HG03565 (cell line): ENCODE data around the gene EMC10.
"Not testable (repeated sequence)": the region's sequence is repeated elsewhere in the genome, so short reads cannot be mapped to it uniquely, and the experiment has no call there.

Experiments used
- ATAC-seq: cut with Tn5 transposase; IDR thresholded peaks from one replicate; pipeline ENCODE4 v1.9.1; 2021; ENCODE audit warnings: mild to moderate bottlenecking, moderate library complexity; ENCODE audit not compliant: unreplicated experiment

EMC10 gene

DNA sequence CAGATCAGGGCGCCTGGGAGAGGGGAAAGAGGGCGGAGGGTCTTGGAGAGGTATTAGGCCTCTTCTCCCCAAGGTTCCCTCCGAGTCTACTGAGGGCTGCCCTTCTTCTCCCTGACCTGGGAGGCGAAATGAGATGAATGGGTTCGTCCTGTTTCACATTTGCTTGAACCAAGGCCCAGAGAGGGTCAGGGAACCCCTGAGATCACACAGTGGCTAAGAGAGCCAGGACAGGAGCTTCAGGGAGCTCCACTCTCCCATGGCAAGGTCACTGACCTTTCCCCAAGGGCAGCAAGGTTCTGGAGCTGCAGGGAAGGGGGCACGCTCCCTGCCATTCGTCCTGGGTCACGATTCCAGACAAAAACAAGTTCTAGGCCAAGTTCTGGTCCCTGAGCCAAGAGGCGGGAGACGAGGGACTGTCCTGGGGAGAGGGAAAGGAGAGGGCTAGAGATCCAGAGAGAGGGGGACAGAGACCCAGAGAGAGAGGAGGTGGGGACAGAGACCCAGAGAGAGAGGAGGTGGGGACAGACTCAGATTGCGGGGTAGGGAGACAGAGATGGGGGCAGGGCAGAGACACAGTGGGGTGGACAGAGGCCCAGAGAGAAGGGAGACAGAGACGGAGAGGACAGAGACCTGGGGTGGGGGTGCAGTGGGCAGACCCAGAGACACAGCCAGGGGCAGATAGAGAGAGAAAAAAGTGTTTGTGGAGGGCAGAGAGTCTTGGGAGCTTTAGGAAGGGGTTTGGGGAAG lies 36.9 kb downstream of the EMC10 start:
- ATAC-seq = no peak

DNA sequence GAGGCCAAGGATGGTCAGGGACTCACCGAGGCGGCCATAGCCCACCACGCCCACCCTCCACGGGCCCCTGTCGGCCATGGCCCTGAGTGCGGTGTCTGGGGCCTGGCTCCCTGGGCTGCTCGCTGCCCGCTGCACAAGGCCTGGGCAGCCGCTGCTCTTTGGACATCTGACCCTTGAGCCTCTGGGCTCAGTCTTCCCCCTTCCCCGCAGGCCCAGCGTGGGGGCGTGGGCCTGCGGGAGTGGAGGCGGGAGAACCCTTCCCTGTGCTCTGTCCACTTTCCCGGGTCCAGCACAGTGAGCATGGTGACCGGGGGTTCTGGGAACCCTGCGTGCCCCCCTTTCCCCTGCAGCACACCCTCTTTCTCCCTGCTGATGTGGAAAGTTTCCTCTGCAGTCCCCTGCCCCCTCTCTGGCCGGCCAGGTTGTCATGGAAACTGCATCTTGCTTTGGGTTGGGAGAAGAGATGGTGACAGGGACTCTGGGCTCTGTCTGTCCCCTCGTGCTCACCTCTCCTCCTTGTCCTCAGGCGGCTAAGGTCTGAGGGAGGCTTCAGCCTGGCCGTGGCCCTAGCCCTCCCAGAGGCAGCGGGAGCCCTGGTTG lies 37.5 kb downstream of the EMC10 start, which contains the start of gene ASPDH:
Gene ASPDH (minus strand): TSS at position 168 of the 600 bp plus-strand sequence. CDS start 90 bp downstream, at position 78.
- ATAC-seq = no peak

DNA sequence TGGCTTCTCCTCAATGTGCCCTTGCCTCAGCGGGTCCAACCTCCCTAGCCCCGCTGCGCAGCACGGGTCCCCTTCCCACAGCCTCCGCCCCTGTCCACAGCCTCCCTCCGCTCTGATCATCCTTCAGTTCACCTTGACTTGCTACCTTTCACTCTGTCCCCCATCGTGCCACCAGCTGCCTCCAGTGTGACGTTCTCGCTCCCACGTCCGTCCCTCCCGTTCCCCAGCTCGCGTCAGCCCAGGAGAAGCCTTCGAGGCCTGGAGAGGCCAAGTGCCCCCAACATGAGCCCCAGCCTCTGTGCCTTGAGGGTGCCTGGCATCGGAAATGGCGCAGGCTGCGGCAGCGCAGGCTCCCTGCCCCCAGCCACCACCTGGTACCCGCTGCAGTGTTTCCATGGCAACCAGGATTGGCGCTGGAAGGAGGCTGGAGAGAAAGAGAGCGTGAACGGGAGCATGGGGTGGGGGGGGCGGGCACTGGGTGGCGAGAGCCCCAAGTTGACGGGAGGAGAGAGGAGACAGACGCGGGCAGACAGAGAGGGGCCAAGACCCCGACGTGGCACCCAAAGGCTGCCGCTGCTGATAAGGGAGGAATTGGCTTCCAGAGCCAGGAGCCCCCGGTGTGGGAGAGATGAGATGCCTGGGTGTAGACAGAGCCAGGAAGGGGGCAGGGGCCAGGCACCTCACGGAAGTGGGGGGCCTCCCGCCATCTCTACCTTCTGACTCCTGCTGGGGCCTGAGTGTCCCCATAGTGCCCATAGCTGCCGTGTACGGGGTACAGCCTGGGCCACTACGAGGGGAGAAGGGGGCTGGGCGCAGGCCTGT lies 38.2 kb downstream of the EMC10 start:
- no peak for ATAC-seq

DNA sequence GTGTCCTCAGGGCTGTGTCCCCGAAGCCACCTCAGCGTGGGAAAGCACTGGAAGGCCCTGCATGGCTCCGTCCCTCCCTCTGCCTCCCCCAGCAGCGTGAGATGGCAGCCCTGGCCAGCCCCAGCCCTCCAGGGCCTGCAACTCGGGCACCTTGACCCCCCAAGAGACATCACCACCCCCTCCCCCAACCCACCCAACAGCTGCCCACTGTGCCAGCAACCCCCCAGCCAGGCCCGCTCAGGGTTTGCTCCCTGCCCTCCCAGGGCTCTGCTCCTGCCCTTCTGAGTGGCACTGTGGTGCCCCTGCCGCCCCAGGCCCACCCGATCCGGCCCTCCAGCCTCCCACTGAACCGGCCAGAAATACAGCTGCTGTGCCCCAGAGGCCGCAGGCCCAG lies 38.9 kb downstream of the EMC10 start:
- ATAC-seq = no peak

DNA sequence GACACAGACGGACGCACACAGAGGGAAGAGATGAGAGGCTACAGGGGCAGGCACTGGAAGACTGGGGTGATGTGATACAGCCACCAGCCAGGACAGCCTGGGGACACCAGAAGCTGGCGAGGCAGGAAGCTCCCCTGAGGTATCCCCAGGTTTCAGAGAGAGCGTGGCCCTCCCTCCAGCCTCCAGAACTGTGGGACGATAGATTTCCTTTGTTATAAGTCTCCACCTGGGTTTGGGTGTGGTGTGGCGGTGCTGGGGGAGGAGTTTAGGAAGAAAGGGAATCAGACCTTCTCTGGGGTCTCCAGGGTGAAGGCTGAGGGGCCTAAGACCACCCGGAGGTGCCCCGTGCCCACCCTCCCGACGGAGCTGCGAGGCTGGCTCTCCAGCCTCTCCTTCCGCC lies 40.1 kb downstream of the EMC10 start:
- no peak for ATAC-seq

DNA sequence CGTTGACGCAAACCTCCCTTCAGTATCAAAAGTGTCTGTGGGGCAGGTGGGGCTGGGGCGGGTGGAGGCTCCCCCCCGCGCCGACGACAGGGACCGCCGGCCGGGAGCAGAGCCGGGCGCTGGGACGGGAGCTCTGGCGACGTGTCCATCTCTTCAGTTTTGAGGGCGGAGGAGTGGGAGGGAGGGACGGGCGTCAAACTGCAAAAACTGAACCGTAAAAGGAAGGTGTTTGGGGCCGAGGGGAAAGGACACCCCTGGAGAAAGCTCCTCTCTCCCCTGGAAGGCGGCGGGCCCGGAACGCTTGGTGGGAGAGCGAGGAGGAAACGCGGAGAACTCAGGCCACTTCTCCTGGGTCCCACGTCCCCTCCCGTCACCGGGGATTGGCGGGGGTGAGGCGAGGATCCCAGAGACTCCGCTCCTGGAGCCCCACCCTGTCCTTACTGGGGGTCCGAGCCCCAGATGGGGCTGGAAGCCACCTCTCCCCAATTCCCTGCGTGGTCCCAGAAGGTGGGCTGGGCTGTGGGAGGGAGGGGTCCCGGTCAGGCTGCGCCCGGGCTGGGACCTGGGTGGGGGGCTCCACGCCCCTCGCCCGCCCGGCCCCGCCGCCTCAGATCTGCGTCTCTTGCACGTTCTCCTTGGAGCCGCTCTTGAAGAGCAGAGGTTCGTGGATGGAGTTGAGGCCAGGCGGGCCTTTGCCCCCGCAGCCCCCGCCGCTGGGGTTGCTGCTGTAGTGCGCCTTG lies 40.8 kb downstream of the EMC10 start:
- ATAC-seq = no peak

DNA sequence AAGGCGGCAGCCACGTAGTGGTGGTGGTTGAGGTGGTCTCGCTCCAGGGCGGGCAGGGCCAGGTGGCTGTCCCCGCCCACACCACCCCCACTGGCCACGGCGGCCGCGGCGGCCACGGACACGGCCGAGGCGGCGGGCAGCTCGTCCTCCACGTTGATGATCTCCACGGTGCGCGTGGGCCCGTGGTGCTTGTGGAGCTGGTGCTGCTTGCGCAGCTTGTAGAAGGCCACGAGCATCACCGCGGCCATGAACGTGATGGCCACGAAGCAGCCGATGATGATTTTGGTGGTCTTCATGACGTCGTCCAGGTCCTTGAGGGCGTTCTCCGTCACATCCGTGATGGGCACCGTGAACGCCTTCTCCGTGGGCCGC lies 41.4 kb downstream of the EMC10 start:
- ATAC-seq = no peak

DNA sequence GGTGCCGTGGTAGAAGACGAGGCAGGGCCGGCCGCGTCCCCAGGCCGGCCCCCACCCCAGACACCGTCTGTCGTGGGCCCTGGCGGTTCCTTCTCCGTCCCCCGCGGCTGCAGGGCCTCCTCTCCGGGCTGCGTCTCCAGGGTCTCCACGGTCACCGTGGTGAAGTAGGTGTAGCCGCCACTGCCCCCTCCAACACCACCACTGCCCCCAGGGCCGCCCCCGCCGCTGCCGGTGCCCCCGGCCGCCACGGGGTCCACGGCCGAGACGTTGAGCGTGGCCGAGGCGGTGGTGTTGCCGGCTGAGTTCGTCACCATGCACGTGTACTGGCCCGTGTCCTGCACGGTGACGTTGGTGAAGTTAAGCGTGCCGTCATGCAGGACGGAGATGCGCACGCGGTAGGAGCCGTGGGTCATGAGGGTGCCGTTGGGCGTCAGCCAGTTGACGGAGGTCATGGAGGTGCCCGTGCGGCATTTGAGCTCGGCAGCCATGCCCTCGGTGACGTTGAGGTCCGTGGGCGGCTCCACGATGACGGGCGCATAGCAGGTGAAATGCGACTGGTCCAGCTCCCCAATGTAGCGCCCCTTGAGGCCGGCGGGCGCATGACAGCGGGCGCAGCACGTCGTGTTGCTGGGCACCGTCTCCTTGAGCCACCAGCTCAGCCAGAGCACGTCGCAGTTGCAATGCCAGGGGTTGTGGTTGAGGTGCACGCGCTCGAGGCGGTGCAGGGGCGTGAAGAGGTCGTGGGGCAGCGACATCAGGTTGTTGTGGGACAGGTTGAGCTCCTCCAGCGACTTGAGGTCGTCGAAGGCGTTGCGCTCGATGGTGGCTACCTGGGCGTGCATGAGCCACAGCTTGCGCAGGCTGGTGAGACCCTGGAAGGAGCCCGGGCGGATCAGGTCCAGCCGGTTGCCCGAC lies 42.0 kb downstream of the EMC10 start:
- ATAC-seq = no peak

DNA sequence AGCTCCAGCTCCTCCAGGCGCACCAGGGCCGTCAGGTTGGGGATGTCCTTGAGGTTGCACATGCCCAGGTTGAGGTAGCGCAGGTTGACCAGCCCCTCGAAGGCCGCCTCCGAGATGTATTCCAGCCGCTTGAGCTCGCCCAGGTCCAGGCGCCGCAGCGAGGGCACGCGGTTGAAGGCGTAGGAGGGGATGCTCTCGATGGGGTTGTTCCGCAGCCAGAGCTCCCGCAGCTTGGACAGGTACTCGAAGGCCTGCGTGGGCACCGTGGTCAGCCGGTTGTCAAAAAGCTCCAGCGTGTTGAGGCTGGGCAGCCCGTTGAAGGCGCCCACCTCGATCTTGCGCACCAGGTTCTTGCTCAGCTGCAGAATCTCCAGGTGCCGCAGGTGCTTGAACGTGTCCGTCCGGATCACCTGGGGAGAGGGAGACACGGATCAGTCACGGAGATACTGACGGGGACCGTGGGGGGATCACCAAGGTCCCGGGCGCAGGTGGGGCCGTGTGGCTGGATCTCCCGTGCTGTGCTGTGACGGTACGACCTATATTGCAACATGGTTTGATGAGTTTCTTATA lies 42.8 kb downstream of the EMC10 start:
- ATAC-seq = no peak

DNA sequence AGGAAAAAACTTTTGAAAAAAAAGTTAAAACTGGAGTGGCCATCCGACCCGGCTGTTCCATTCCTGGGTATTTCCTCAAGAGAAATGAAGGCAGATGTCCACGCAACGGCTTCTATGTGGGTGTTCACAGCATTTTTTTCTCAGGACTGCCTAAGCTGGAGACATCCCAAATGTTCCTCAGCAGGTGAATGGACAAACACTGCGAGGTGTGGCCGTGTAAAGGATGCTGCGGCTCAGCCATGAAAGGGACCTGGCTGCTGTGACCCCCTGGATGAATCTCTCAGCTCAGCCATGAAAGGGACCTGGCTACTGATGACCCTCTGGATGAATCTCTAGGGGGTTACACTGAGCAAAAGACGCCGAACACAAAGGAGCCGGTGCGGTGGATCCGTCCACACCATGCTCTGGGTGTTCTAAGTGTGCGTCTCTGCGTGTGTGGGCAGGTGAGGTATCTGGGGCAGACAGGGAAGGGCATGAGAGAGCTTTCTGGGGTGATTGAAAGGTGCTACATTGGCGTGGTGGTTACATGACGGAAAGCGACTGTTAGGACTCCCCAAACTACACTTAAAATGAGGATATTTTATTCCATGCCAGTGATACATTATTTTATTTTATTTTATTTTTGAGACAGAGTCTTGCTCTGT lies 44.6 kb downstream of the EMC10 start:
- no peak for ATAC-seq

DNA sequence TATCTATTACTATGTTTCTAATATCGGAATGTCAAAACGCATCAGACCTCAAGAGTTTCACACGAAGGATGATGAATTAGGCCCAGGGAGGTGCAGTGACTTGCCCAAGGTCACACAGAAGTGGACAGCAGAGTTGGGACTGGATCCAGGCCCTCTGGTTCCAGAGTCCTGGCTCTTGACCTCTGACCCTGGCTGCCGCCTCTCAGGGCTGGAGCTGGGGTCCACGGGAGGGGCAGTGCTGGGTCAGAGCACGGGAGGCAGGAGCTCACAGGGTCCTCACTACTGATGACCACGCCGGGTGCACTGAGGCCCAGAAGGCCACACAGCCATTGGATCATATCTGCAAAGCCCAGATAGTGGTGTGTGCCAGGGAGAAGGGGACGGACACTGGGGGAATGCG lies 46.6 kb downstream of the EMC10 start:
- no peak for ATAC-seq

DNA sequence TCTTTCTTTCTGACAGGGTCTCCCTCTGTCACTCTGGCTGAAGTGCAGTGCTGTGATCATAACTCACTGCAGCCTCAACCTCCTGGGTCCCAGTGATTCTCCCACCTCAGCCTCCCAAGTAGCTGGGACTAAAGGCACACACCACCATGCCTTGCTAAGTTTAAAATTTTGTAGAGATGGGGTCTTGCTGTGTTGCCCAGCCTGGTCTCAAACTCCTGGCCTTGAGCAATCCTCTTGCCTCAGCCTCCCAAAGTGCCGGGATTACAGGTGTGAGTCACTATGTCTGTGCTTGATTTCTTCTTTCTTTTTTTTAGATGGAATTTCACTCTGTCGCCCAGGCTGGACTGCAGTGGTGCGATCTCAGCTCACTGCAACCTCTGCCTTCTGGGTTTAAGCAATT lies 51.7 kb downstream of the EMC10 start:
- not testable (repeated sequence) for ATAC-seq

DNA sequence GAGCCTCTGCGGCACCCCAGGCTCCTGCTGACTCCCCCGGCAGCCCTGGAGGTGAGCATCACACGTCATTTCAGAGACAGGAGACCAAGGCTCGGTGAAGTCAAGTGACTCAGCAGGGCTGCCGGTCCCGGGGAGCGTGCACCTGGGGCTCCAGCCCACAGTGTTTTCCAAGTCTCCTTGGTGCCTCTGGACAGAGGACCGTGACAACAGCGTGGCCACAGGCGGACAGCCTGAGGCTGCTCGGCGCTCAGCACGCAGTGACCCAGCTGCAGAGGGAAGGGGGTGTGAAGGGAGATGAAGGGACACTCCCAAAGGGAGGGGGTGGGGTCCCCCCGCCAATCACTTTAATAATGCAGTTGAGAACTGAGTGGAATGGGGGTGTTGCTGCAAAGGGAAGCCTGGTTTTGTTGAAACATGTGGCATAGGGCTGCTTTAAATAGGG lies 54.9 kb downstream of the EMC10 start:
- ATAC-seq = no peak

DNA sequence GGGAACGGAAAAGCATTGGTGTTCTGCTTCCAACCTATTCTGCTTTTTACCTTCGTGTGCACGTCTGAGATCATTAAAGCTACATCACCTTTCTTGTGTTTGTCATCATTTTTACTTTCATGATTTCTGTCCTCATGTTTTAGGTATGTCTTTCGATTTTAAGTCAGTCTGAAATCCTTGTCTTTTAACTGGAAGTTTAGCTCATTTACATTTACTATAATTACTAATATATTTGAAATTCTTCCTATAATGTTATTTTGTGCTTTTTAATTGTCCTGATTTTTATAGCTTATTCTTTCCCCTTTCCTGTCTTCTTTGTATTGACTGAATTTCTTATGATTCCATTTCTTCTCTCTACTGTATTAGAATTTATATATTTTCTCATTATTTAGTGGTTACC lies 56.6 kb downstream of the EMC10 start:
- ATAC-seq = no peak

DNA sequence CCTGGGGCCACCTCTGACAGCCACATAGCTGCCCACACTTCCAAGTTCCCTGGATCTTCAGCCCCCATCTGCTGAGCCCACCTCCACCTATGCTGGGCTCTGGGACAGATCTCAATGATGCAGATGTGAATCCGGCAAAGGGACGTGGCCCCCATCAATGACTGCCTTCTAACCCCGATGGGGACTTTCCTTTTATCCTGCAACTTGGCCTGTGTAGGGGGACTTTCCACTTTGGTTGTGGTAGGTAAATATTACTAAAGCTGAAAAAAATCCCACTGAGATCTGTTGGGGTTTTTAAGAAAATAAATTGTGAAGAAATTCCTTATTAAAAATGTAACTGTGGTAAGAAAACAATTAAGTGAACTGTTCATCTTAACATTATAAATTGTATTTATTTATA lies 58.2 kb downstream of the EMC10 start:
- ATAC-seq = no peak

DNA sequence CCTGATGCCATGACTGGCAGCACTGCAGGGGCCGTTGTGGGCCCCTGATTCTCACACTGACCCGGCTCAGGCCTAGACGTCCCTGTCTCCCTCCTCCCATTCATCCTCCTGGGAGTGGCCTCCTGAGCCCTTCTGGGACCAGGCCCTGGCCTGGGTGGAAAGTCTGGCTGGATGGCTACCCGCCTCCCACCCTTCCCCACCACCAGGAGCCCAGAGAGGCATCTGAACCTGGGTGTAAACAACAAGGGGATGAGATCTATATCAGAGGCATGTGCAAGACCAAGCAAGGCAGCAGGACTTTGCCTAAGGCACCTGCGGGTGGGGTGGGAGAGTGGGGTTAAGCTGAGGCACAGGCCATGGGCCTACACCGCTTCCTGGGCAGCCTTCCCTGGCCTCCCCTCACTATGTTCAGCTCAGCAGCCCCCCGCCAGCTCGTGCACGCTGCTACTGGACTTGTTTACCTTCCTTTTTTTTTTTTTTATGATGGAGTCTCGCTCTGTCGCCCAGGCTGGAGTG lies 59.4 kb downstream of the EMC10 start:
- ATAC-seq = no peak

DNA sequence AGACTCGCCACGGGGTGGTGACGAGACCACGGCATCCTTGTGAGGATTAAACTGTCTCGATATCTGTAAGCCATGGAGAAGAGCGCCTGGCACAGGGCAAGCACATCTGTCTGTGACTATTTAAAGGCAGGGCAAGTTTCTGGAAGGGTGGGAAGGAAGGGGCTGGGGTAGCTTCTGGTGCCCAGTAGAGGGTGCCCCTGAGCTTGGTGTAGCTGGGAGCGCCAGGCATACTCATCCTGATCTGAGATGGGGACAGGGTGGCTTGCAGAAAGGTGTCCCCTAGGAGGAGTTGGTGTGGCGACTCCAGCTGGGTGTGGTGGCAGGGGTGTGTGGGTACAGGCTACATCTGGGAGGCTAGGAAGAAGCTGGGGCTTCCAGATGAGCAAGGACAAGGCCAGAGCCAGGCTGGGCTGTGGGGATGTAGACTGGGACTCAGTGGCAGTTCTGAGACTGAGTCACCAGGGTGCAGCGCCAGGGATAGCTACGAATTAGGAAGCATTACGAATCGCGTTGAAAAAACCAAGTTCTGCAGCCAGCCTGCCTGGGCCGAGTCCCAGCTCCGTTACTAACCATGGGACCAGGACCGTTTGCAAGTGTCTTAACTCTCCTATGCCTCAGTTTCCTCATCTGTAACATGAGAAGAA lies 60.5 kb downstream of the EMC10 start:
- no peak for ATAC-seq

DNA sequence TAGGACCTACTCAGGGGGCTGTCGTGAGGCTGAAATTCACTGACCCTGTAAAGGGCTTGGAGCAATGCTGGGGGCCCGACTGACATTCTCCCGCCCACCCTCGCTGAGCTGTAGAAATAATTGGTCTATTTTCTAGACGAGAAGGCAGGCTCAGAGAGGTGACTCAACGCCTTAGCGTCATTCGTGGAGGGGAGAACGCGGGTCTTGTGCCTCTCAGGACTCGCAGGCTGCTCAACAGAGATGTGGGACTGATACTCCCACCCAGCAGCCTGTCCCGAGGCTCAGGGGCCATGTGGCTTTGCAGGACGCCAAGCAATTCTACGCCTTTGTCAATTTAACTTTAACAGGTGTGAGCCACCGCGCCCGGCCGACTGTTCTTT lies 61.0 kb downstream of the EMC10 start:
- no peak for ATAC-seq
